A549 (cell line): ENCODE results near the gene LAMA3.

Experiments used
- BHLHE40 ChIP-seq: IDR thresholded peaks from 2 replicates; pipeline ENCODE4 v1.6.1; 2012; ENCODE audit warnings: low read depth, low read length, inconsistent platforms
- CHD4 ChIP-seq: fragments of 200-600 bp; sonication (generic); IDR thresholded peaks from 2 replicates; pipeline ENCODE4 v1.6.1; 2016; ENCODE audit warnings: antibody characterized with exemption, mild to moderate bottlenecking, borderline replicate concordance
- JUNB ChIP-seq: fragments of >200 bp; sonication (Bioruptor Twin); formaldehyde crosslinking; IDR thresholded peaks from 2 replicates; pipeline ENCODE4 v1.6.1; 2016
- MYC ChIP-seq: IDR thresholded peaks from 2 replicates; pipeline ENCODE4 v1.6.1; 2012; ENCODE audit warnings: mild to moderate bottlenecking, inconsistent platforms, low read length, improper control_type of control experiment, borderline replicate concordance
- RAD21 ChIP-seq, 2 experiments: fragments of >200 bp in 1 of 2; sonication (Bioruptor Twin) in 1 of 2; formaldehyde crosslinking in 1 of 2; IDR thresholded peaks in 1 of 2; conservative IDR thresholded peaks in 1 of 2; 2 replicates in 1 of 2; 3 replicates in 1 of 2; pipeline ENCODE4 v1.6.1; 2012 to 2018; ENCODE audit warnings: inconsistent platforms in 1 of 2
- TF ChIP-seq, protein P1 (sequence below): fragments of >200 bp; sonication (Bioruptor Twin); formaldehyde crosslinking; IDR thresholded peaks from 3 replicates; pipeline ENCODE4 v1.5.1; 2016

GRCh38 chr18:23752363-23752762 is 63.1 kb downstream of the LAMA3 start:
- TF ChIP-seq CHD4 (no peak), RAD21 (conservative IDR thresholded peaks at IDR 0.05 in 1 of 2, IDR thresholded peaks at IDR 0.05 in 1 of 2) (no peak), JUNB (no peak), MYC (no peak), BHLHE40 (no peak)
- TF ChIP-seq, protein P1, sequence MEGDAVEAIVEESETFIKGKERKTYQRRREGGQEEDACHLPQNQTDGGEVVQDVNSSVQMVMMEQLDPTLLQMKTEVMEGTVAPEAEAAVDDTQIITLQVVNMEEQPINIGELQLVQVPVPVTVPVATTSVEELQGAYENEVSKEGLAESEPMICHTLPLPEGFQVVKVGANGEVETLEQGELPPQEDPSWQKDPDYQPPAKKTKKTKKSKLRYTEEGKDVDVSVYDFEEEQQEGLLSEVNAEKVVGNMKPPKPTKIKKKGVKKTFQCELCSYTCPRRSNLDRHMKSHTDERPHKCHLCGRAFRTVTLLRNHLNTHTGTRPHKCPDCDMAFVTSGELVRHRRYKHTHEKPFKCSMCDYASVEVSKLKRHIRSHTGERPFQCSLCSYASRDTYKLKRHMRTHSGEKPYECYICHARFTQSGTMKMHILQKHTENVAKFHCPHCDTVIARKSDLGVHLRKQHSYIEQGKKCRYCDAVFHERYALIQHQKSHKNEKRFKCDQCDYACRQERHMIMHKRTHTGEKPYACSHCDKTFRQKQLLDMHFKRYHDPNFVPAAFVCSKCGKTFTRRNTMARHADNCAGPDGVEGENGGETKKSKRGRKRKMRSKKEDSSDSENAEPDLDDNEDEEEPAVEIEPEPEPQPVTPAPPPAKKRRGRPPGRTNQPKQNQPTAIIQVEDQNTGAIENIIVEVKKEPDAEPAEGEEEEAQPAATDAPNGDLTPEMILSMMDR, result no peak
